Peyer's patch (tissue), 4 donors: ENCODE data around the gene SLC50A1. TPM values are rescaled to one million over a fixed set of nuclear protein-coding genes. Genes with fewer than 3 reads are reported as not detected.

Source experiments
- DNase-seq, 3 donors: peaks; one replicate each; pipeline ENCODE4 v3.0.0-alpha.2; 2017 to 2019
- H3K27ac ChIP-seq, 4 donors: fragments of 200-600 bp; sonication (generic); one replicate each; pipeline ENCODE4 v1.5.1; 2016 to 2019
- H3K27me3 ChIP-seq, 2 donors: fragments of 200-600 bp; sonication (generic); one replicate each; pipeline ENCODE4 v1.5.1; 2019
- H3K36me3 ChIP-seq, 3 donors: fragments of 200-600 bp; sonication (generic); one replicate each; pipeline ENCODE4 v1.5.1; 2016 to 2019
- H3K4me1 ChIP-seq, 4 donors: fragments of 200-600 bp; sonication (generic); one replicate each; pipeline ENCODE4 v1.5.1; 2016 to 2019
- H3K4me3 ChIP-seq, 4 donors: fragments of 200-600 bp; sonication (generic); 1 replicate in 3 of 4; 2 replicates in 1 of 4; pipeline ENCODE4 v1.5.1; 2016 to 2019; ENCODE audit warnings: mild to moderate bottlenecking in 1 of 4
- H3K9me3 ChIP-seq, 4 donors: fragments of 200-600 bp; sonication (generic); one replicate each; pipeline ENCODE4 v1.5.1; 2016 to 2019; ENCODE audit warnings: mild to moderate bottlenecking in 1 of 4
- CTCF ChIP-seq, 6 experiments: fragments of 450-650 bp in 4 of 6; fragments of 200-600 bp in 2 of 6; sonication (generic) in 1 of 6; IDR thresholded peaks; one replicate each; pipeline ENCODE4 v1.5.1; 2017 to 2019; ENCODE audit warnings: antibody characterized with exemption in 6 of 6, mild to moderate bottlenecking in 3 of 6, moderate library complexity in 1 of 6
- POLR2A ChIP-seq, 2 donors: fragments of 450-650 bp; IDR thresholded peaks; one replicate each; pipeline ENCODE4 v1.5.1; 2017; ENCODE audit warnings: antibody characterized with exemption in 2 of 2, mild to moderate bottlenecking in 2 of 2, moderate library complexity in 2 of 2
- total RNA-seq, 4 donors: library from RNA; depleted of rRNA; stranded (reverse); fragments of >200 nt; gene quantifications; one replicate each; pipeline ENCODE4 v1.1.0, GENCODE V29; 2016

SLC50A1 gene
- total RNA-seq, 4 donors from 2014 or later, result 42.5 to 83.3 (median 46.7) TPM

GRCh38 chr1:155173478-155174323 is 38.0 kb downstream of the SLC50A1 start, which contains the start of gene TRIM46:
Gene TRIM46, plus strand, starts transcription at chr1:155173849. Its CDS starts 118 bp downstream, at chr1:155173967.
- Histone ChIP-seq H3K27ac (peak within 1 kb of the TSS; percentile 87 to 91 (median 90)), H3K36me3 (peaks cover 0 to 9% (median 0%) of the 10 kb centered on the region in 3 donors), H3K27me3 (peaks cover 0 to 4% of the 10 kb centered on the region in 2 donors), H3K9me3 (no peaks in the 10 kb centered on the region), H3K4me3 (peak within 1 kb of the TSS; percentile 76 to 86 (median 83)), H3K4me1 (peaks cover 0 to 28% (median 11%) of the 10 kb centered on the region in 4 donors)
- TF ChIP-seq POLR2A (IDR thresholded peaks at IDR 0.05) (no peak), CTCF (IDR thresholded peaks at IDR 0.05) (no peak)
- DNase-seq, result peak; percentile 50 to 68 (median 60)

GRCh38 chr1:155174324-155175280 is 39.0 kb downstream of the SLC50A1 start:
- TF ChIP-seq CTCF (IDR thresholded peaks at IDR 0.05) (no peak), POLR2A (IDR thresholded peaks at IDR 0.05) (no peak)
- H3K27ac ChIP-seq, result peak overlapping the region in 2 of 4 donors; percentile 87 to 91
- peak overlapping the region; percentile 76 to 86 (median 83) for H3K4me3 ChIP-seq
- peaks cover 0 to 4% of the 10 kb centered on the region in 2 donors for H3K27me3 ChIP-seq
- peak; percentile 45 to 73 (median 60) for DNase-seq
- H3K4me1 ChIP-seq, result peaks cover 0 to 28% (median 11%) of the 10 kb centered on the region in 4 donors
- H3K36me3 ChIP-seq, result peaks cover 0 to 3% (median 0%) of the 10 kb centered on the region in 3 donors
- H3K9me3 ChIP-seq, result no peaks in the 10 kb centered on the region

GRCh38 chr1:155175281-155175926 is 39.8 kb downstream of the SLC50A1 start:
- no peak overlapping the region for H3K4me3 ChIP-seq
- peaks cover 0 to 28% (median 11%) of the 10 kb centered on the region in 4 donors for H3K4me1 ChIP-seq
- no peak for TF ChIP-seq CTCF (IDR thresholded peaks at IDR 0.05)
- no peak for TF ChIP-seq POLR2A (IDR thresholded peaks at IDR 0.05)
- peaks cover 0 to 4% of the 10 kb centered on the region in 2 donors for H3K27me3 ChIP-seq
- H3K36me3 ChIP-seq, result no peaks in the 10 kb centered on the region
- H3K9me3 ChIP-seq, result no peaks in the 10 kb centered on the region
- peak; percentile 13 to 47 (median 47) for DNase-seq
- H3K27ac ChIP-seq, result peak overlapping the region in 1 of 4 donors; percentile 87

GRCh38 chr1:155175927-155176371 is 40.3 kb downstream of the SLC50A1 start:
- H3K4me3 ChIP-seq, result no peak overlapping the region
- DNase-seq, result peak in 2 of 3 donors; percentile 48 to 51

More at GRCh38 chr1:155175927-155176371, 40.3 kb downstream of the SLC50A1 start:
- peak in 2 of 6 experiments; percentile 2 to 12 for TF ChIP-seq CTCF (IDR thresholded peaks at IDR 0.05)
- no peak for TF ChIP-seq POLR2A (IDR thresholded peaks at IDR 0.05)
- Histone ChIP-seq H3K27me3 (peaks cover 0 to 4% of the 10 kb centered on the region in 2 donors), H3K4me1 (peaks cover 0 to 28% (median 11%) of the 10 kb centered on the region in 4 donors), H3K36me3 (no peaks in the 10 kb centered on the region), H3K9me3 (no peaks in the 10 kb centered on the region), H3K27ac (peak overlapping the region in 1 of 4 donors; percentile 9)
